GM20000 (cell line): ENCODE data around the gene CGB8.
"Not testable (repeated sequence)": the region's sequence is repeated elsewhere in the genome, so short reads cannot be mapped to it uniquely, and the experiment has no call there.

Experiments
- DNase-seq: peaks from one replicate; pipeline ENCODE4 v3.0.0; 2012; ENCODE audit warnings: low spot score
- TF ChIP-seq, protein P1 (sequence below): IDR thresholded peaks from 2 replicates; pipeline ENCODE4 v1.5.1; 2012; ENCODE audit warnings: mild to moderate bottlenecking, control low read depth; ENCODE audit errors: extremely low read depth, missing control alignments

The CGB8 gene

DNA sequence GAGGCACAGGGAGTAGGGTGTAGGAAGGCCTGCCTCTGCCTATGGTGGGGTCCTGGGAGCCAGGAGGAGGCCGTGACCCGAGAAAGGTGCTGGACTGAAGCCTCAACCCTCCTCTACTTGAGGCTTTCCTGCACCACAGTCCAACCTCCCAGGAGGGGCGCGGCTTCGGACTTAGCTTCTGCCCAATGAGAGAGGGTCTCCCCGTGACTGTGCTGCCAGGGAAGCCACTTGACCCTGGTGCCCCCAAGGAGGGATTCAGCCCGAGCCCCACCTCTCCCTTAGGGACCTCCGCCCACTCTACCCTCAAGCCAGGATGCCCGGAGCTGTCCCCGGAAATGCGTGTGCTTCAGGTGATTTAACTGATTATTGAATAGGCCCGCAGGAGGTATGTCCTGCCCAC, at the start of gene CGB8:
Gene CGB8, minus strand, starts transcription at position 101 of the 400 bp plus-strand sequence. CDS start 372 bp downstream, outside the sequence.
- not testable (repeated sequence) for DNase-seq

DNA sequence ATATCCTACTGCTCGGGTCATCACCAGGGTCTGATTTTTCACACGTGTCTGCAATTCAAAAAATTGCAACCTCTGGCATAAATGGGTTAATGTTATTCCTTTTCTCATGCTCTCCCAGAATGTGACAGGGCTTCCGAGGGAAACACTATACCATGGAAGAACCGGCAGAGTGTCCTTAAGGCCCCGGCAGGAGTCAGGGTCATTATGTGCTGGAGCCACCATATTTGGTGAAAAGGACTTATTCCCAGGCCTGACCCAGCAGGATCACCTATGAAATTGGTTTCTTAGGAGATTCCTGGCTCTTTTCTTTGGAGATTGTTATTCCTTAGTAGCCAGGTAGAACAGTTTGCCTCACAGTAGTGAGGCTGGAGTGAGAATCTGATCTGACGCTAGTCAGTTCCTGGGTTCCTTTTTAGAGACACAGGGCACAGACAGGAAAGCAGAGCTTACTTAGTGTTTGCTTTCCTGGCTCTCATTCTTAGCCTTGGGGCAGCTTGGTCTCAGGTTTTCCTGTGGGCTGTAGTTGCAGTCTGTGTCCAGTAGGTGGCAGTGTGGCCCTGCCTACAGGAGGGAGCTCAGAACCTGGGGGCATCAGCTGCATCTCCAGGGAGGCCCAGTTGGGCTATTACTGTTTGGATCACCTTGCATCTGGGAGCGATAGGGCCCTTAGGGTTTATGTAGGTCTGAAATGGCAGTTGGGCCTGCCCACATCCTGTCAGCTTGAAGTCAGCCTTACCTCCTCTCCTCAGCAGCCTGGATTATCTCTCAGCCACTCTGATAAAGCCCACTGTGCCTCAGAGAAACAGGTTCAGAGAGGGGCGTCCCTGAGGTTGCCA, 48.8 kb upstream of the CGB8 start:
- TF ChIP-seq, protein P1, sequence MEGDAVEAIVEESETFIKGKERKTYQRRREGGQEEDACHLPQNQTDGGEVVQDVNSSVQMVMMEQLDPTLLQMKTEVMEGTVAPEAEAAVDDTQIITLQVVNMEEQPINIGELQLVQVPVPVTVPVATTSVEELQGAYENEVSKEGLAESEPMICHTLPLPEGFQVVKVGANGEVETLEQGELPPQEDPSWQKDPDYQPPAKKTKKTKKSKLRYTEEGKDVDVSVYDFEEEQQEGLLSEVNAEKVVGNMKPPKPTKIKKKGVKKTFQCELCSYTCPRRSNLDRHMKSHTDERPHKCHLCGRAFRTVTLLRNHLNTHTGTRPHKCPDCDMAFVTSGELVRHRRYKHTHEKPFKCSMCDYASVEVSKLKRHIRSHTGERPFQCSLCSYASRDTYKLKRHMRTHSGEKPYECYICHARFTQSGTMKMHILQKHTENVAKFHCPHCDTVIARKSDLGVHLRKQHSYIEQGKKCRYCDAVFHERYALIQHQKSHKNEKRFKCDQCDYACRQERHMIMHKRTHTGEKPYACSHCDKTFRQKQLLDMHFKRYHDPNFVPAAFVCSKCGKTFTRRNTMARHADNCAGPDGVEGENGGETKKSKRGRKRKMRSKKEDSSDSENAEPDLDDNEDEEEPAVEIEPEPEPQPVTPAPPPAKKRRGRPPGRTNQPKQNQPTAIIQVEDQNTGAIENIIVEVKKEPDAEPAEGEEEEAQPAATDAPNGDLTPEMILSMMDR, result peak; percentile 98
- peak; percentile 86 for DNase-seq

DNA sequence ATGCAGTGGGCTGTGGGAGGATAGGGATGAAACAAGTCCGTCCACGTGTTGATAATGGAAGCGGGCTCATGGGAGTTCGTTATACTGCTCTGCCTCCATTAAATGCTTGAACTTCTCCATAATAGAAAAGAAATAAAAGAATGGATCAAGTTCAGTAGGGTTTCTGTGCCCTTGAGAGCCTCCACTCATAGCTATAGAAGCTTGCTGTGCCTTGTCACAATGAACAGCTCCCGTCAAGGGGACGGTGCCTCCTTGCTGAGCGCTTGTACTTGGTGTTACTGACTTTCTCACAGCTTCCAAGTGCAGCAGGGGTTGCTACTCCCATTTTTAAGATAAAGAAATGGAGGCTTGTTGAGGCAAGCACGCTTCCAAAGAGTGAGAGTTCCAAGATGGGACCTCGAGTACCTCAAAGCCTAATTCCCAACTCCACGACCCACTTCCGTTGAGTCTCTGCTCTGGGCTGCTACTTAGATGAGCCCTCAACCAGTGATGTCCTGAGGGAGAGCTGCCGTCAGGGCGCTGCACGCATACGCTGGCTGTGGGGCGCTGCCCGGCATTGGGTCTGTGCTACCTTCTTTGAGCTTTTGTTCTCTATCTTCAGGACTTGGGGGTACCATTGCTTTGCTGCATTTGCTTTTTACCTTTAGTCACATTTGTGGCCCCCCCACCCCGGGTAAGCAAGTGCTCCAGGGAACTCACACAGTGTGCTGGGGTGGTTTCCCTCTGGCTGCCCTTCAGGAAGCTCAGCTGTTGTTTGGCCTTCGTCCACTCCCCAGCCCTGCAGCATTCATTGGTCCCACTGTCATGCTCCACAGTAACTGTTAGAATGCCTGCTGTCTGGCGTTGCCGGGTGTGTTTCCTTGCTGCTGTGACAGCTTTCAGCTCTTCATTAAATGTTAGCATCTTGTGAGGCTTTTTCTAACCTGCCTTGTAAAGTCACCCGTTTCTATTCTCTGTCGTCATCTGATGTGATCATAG, 45.9 kb upstream of the CGB8 start:
- TF ChIP-seq, protein P1, result no peak

DNA sequence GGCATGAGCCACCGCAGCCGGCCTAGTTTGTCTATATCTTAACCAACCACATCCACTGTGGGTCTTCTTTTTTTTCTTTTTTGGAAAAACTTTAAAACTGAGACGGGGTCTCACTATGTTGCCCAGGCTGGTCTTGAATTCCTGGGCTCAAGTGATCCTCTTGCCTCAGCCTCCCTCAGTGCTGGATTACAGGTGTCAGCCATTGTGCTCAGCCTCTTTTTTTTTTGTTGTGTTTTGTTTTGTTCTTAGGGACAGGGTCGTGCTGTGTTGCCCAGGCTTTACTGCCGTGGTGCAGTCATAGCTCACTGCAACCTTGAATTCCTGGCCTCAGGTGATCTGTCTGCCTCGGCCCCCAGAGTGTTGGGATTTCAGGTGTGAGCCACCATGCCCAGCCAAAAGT, 43.8 kb upstream of the CGB8 start:
- TF ChIP-seq, protein P1, result no peak
- DNase-seq, result no peak

More for the DNA sequence above, 45.9 kb upstream of the CGB8 start:
- no peak for DNase-seq

DNA sequence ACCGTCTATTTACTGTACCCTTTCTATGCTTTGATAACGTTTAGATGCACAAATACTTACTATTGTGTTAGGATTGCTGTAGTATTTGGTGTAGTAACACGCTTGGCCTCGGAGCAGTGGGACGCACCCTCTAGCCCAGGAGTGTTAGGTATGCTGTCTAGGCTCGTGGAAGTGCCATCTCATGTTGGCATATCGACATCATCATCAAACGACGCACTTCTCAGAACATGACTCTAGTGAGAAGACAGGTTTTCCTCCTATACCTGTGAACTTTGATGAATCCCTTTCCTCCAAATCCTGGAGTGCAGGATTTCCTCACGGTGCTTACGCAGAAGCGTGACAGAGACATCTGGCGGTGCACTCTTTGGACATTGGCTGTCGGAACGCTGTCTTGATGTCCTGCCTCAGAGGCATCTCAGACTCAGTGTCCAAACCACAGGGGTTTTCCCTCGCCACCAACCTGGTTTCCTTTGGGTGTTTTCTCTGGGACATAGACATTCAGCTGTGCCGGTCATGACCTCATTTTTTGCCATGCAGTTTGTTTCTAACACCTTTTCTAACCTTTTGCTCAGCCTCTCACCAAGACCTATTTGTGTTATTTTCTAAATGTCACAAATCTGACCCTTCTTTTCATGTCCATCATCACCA, 42.6 kb upstream of the CGB8 start:
- DNase-seq, result no peak
- TF ChIP-seq, protein P1, result no peak

DNA sequence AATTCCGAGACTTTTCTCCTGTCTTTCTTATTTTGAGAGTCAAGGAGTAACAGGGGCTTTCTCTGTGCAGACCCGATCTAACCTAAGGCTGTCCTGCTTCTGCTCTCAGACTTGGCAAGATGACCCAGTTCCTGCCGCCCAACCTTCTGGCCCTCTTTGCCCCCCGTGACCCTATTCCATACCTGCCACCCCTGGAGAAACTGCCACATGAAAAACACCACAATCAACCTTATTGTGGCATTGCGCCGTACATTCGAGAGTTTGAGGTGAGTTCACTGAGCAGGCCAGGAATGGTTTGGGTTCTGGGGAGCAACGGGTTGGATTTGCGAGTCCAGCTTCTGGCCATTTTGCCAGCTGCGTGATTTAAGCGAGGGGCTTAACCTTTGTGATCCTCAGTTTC, 37.4 kb upstream of the CGB8 start:
- no peak for DNase-seq
- TF ChIP-seq, protein P1, result no peak

DNA sequence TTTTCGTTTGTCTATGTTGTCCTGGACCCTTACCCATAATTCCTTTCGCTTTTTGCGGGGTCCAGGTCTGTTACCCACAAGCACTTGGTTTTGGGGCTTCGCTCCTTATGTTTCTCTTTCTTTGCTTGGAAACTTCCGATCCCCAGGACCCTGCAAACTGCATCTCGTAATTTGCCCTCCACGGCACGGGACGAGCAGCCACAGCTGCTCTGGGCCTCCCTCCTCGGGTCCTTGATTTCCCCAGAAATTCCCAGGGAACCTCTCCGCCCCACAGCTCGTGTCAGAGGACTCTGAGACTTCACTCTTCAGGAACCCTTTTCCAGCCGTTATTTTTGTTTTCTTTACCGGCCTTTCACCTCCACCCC, 36.9 kb upstream of the CGB8 start:
- no peak for DNase-seq
- TF ChIP-seq, protein P1, result no peak
